ENCODE measurements around the gene ARID3B. TPM values are rescaled to one million over a fixed set of nuclear protein-coding genes. Genes with fewer than 3 reads are reported as not detected.
A peak's percentile ranks its signal among the peaks of the same experiment; 100 is the strongest.

ARID3B gene
- total RNA-seq, 1 experiment from 2014 or later, result 101 TPM

GRCh38 chr15:74616996-74617395 lies 76.0 kb downstream of the ARID3B start:
- Histone ChIP-seq H3K14ac (ENCODE audit: insufficient read depth, low read length) (no peak overlapping the region), H3T11ph (ENCODE audit: low read length) (no peak overlapping the region), H3K18ac (ENCODE audit: insufficient read length, low read depth, low read length) (no peak overlapping the region), H2BK15ac (ENCODE audit: low read depth, low read length) (no peak overlapping the region), H2AFZ (ENCODE audit: low read length) (no peak overlapping the region), H3K4ac (ENCODE audit: low read depth, low read length) (no peak overlapping the region), H3K9ac (ENCODE audit: extremely low read depth, insufficient read length, low read length) (peak overlapping the region; percentile 86), H3K79me2 (ENCODE audit: insufficient read depth, low read length) (peaks cover 25% of the 10 kb centered on the region; the same call in 1 of the 2 replicates), H3K27ac (ENCODE audit: insufficient read length, low read depth, low read length) (no peak overlapping the region), H4K20me1 (ENCODE audit: control insufficient read depth, insufficient read depth, insufficient read length) (no peaks in the 10 kb centered on the region), H4K5ac (ENCODE audit: insufficient read length, low read depth, low read length) (no peak overlapping the region), H2BK5ac (ENCODE audit: insufficient read length, low read length) (no peak overlapping the region), H4K91ac (ENCODE audit: insufficient read length, low read depth, low read length) (no peak overlapping the region), H2BK12ac (ENCODE audit: insufficient read length, low read depth, low read length) (no peak overlapping the region), H4K8ac (replicated peaks; ENCODE audit: insufficient read length, low read depth, low read length) (no peak overlapping the region), H3K79me1 (ENCODE audit: insufficient read depth, low read depth, low read length, poor library complexity, severe bottlenecking) (peaks cover 12% of the 10 kb centered on the region), H2BK120ac (ENCODE audit: low read depth, low read length, poor library complexity, severe bottlenecking) (no peak overlapping the region), H2AK5ac (ENCODE audit: insufficient read length, low read length) (no peak overlapping the region), H3K56ac (ENCODE audit: insufficient read length, low read depth, low read length) (no peak overlapping the region), H3K23ac (ENCODE audit: insufficient read length, low read depth, low read length) (no peak overlapping the region), H3K23me2 (ENCODE audit: insufficient read length, low read depth, low read length, poor library complexity, severe bottlenecking) (peaks cover 16% of the 10 kb centered on the region), H2BK20ac (ENCODE audit: low read depth, low read length, poor library complexity, severe bottlenecking) (no peak overlapping the region), H3K9me3 (ENCODE audit: control insufficient read depth, low read depth, low read length) (no peaks in the 10 kb centered on the region), H3K4me1 (ENCODE audit: insufficient read depth, low read length) (no peaks in the 10 kb centered on the region), H3K27me3 (ENCODE audit: insufficient read depth, low read length) (no peaks in the 10 kb centered on the region; the same call in 1 of the 2 replicates), H3K4me2 (ENCODE audit: insufficient read depth, insufficient read length, low read length) (peak overlapping the region; percentile 84)
- Mint-ChIP-seq H3K4me3 (peak overlapping the region; percentile 85 to 93), H3K27ac (no peak overlapping the region; a peak in 1 of 7 replicates), H3K27me3 (ENCODE audit: low read depth) (peaks cover 19% of the 10 kb centered on the region), H3K36me3 (ENCODE audit: insufficient read depth in 1 of 3, low read depth in 3 of 3) (peaks cover 21 to 30% (median 28%) of the 10 kb centered on the region in 3 experiments; a peak in 6 of 7 replicates), H3K9me3 (no peaks in the 10 kb centered on the region), H3K4me1 (peaks cover 27 to 32% of the 10 kb centered on the region in 2 experiments)
- no peak for DNase-seq
- no peak for TF ChIP-seq CTCF (conservative IDR thresholded peaks at IDR 0.05)
